Hematopoietic multipotent progenitor cell treated with erythropoietin and hydrocortisone succinate and interleukin-3 and kit ligand, for 15 days (in vitro differentiated cells): ENCODE measurements around the gene BICD2.
A peak's percentile ranks its signal among the peaks of the same experiment; 100 is the strongest.
"Not testable (repeated sequence)": the region's sequence is repeated elsewhere in the genome, so short reads cannot be mapped to it uniquely, and the experiment has no call there.

Source experiments
- DNase-seq: peaks from one replicate; pipeline ENCODE4 v3.0.0-alpha.2; 2015; ENCODE audit warnings: low spot score

Gene BICD2

DNA sequence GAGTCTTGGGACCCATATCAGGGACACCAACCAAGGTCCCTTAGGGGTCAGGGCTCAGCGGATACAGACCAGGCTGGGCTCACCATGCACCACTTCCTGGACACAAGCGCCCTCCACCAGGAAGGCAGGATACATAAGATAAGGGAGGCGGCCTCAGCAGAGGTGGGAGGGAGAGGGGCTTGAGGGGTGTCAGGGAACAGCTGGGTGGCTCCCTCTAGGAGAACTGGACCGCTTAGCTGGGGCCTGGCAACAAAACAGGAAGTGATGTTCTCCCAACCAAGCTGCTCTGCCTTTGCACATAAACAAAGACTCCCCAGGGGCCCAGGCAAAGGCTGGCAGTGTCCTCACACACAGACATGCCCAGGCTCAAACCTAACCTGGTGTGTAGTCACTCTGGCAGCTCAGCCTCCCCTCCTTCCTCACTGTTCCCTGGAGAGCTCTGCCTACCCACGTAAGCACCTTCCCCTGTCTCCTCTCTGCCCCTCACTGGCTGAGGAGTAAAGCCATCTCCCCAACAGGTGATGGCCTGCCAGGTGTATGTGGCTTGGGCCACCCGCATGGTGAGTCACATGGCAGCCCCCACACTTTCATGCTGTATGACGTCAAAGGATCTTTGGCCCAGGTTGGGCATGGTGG lies 5.8 kb upstream of the BICD2 start:
- no peak for DNase-seq

DNA sequence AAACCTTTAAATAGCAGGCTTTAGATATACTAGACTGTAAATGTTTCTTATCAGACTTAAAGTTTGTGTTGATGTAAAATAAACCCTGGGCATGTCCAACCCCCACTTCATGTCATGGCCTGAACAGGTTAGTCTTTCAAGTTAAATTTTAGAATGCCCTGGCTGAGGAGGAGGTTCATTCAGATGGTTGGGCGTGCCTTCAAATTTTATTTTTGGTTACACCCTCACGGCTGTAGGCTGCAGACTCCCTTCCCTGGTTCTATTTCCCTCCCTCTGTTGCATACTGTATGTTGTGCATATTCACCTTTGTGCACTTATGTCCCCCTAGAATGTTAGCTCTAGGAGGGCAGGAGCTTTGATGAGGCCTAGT lies 5.3 kb upstream of the BICD2 start:
- peak; percentile 26 for DNase-seq

DNA sequence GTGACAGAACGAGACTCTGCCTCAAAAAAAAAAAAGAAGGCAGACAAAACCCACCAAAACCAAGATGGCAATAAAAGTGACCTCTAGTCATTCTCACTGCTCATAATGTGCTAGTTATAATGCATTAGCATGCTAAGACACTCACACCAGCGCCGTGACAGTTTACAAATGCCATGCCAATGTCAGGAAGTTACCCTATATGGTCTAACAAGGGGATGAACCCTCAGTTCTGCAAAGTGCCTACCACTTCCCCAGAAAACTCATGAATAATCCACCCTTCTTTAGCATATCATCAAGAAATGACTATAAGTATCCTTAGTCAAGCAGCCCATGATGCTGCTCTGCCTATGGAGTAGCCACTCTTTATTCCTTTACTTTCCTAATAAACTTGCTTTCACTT lies 4.7 kb upstream of the BICD2 start:
- no peak for DNase-seq

DNA sequence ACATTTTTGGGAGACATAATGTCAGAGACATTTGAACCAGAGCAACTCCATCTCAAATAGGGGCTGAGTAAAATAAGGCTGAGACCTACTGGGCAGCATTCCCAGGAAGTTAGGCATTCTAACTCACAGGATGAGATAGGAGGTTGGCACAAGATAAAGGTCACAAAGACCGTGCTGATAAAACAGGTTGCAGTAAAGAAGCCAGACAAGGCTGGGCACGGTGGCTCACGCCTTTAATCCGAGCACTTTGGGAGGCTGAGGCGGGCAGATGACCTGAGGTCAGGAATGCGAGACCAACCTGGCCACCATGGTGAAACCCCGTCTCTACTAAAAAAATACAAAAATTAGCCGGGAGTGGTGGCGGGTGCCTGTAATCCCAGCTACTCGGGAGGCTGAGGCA lies 4.2 kb upstream of the BICD2 start:
- not testable (repeated sequence) for DNase-seq

DNA sequence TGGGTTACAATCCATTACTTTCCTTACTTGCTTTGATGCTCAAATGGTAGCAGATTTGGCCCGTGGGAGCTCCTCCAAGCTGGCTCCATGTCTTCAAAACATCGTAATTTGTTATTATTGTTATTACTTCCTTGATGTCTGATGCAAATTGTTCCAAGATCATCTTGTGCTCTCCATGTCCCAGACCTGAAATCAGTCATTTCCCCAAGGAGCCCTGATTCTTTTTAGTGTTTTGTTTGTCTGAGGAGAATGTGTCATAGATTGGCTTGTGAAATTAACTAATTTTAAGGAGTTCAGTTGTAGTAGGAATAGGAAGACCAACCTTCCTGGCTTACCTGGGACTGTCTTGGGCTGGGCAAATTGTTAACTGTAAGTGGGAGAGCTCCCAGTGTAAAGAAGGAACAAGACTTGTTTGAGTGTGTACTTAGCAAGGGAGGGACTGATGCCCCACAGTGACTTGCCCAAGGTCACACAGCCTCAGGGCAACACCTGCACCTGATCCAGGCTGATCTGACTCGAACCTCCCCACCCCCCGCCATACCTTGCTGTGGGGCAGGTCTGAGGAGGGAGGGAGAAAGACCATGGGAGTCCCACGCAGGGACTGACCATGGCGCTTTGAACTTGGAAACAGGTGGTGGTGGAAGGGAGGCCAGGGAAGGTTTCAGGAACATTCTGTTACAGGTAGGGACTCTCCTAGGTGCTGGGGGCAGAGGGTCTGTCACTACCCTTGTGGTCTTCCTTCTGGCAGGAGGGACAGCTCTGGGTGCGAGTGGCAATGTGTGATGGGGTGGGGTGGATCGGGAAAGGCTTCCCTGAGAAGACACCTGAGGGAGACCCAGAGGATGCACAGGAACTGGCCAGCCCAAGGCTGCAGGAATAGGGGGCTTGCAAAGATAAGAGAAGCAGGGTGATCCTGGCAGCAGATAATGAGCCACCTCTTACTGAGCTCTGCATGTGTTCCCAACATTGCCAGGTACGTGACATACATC lies 2.7 kb upstream of the BICD2 start:
- DNase-seq, result no peak

DNA sequence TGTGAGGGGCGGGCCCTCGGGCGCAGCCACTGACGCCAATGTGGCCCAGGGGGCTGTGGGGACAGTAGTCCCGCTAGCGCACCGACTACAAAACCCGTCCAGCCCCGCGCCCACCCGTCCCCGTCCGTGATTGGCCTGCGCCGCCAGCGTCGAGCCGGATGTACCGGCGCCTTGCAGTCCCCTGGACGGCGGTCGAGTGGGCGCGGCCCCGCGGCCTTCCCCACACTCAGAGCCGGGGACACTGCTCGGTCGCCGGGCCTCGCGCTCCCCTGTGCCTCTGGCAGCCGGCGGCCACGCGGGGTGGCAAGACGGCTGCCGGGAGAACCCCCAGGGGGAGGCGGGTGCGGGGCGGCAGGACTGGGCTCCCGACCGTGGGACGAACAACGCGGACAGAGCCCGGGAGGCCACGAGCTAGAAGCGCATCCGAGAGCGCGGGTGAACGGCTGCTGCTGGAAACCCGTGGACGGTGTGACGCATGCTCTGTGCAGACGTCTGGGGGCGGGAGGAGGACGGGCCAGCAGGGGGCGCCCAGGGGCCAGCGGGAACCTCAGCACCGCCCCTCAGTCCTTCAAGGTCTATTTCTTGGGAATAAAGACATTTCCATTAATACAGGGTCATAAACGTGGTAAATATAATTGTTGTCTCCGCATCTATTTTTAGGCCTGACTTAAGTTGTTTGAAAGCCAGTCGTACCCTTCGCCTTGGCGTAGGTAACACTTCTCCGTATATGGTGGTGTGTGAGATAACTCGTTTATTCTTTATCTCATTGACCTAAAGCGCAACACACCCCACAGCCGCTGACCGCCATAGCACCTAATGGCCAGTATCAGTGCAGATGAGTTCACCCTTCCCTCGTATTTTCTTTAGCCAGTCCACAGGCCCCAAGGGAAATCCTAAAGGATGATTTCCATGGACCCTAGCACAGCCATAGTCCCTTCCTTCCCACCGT lies 629 bp upstream of the BICD2 start:
- DNase-seq, result peak; percentile 89

DNA sequence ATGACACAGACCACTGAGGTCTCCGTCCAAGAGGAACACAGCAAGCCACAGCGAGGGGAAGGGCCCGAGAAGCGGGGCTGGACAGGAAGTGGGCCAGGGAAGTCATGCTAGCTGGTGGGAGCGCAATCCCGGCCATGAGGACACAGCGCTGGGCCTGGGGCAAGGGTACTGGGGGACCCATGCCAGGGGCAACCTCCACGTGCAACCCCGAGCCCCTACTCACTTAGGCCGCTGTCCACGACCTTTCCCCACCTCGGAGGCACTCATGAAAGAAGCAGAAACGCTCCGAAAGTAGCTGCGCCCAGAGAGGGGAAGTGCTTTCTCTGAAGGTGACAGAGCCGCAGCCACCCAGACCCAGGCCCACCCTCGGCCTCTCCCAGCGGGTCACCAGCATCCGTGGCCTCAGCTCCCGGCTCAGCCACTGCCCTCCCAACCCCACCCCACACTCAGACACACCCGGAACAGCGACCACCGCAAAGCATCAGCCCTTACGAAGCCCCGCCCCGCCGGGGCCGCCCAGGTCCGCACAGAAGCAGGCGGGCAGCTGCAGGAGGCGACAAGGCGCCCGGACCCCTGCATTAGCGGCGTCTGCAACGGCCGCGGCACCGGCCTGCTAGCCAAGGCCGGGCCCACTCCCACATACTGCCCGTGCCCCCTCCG lies 782 bp downstream of the BICD2 start:
- DNase-seq, result no peak

DNA sequence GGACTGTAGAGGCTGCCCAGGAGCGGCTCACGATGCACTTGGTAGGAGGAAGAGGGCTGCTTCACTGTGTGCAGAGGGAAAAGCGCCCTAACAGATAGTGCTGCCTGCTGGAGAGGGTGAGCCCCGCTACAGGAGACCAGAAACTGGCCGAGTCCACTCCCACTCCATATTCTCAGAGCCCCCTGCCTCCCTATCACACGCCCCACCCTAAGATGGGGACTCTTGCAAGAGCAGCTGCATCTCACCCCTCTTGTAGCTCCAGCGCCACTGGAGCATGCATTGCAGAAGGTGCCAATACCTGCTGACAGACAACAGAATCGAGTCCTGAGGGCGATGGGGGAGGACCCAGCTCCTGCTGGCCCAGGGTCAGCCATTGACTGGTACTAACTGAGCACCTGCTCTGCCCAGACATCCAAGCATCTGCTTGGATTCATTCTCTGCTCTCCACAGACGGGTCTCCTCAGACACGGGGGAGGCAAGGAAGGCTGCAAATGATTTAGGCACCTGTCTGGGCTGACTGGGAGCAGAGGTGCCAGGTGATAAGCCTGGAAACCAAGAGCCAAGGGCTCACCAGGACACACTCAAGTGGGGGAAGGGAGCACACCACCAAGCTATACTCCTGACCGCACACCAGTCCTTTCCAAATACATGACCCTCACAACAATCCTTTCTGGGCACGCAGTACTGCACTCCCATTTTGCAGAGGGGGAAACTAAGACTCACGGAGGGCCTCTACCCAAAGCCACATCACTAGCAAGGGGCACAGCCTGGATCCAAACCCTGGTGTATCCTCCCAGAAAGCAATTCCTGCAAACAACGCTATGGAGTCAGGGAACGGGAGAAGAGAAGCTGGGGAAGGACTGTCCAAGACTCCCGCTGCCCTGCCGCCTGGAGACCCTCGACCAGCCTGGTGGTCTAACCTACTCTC lies 1.6 kb downstream of the BICD2 start:
- DNase-seq, result no peak

DNA sequence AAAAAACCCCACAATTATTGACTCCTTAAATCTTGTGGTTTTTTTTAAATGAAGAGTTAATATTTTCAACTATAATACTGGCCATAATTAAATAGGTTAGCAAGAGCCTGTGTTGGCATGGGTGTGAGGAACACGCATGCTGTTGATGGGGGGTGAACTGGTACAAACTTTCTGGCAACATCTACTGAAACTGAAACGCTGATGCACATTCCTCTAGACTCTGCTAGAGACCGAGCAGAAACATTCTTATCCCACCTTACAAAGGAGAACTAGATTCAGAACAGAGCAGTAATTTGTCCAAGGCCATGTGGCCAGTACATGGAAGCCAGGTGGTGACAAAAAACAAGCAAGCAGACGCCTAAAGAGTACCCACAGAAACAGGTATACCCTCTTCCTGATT lies 2.4 kb downstream of the BICD2 start:
- no peak for DNase-seq

DNA sequence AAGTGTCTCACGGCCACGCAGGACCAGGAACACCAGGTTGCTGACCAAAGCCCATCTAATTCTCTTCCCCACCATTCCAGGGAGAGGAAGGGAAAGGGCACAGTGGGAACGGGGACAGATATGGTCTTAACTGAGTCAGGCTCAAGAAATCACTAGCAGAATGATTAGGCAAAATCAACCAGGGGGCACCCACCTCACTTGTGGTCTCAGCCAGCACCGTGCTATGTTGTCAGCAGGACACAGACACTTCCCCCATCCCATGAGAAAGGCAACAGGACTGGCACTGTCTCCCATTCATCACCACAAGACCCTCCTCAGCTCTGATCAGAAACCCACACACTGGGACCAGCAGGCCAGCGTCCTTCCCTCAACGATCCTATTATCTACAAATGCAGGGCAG lies 2.9 kb downstream of the BICD2 start:
- no peak for DNase-seq

DNA sequence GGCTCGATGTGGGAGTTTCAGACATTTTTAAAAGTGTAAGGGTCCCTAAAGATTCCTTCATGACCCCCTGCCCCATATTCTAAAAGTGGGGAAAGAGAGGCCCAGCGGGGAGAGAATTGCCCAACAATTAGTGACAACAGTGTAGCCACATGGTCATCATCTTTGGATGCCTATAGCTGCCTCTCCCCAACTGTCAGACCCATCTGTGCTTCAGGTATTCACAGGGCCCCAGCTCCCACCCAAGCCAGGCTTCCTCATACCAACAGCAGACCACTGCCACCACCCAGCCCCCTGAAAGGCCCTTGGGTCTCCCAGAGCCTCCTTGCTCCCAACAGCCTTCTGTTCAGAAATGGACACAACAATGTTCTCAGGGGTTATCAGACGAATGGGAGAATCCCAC lies 4.1 kb downstream of the BICD2 start:
- no peak for DNase-seq

DNA sequence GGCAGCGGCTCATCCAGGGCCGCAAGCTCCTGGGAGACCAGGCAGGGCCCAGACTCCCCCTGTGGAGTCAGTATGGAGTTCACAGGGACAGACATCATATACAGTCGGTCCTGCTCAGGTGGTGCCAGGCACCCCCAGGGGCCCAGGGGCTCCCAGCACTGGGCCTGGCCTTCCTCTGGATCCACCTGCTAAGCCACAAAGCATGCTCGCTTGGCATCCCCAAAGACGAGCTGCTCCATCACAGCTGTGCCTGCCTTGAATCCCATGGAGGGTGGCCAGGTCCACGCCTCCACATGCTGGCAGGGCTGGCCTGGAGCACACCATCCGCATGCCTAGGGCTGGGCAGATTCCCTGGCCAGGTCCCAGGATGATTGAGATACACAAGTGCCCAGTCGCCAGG lies 4.6 kb downstream of the BICD2 start:
- DNase-seq, result no peak

DNA sequence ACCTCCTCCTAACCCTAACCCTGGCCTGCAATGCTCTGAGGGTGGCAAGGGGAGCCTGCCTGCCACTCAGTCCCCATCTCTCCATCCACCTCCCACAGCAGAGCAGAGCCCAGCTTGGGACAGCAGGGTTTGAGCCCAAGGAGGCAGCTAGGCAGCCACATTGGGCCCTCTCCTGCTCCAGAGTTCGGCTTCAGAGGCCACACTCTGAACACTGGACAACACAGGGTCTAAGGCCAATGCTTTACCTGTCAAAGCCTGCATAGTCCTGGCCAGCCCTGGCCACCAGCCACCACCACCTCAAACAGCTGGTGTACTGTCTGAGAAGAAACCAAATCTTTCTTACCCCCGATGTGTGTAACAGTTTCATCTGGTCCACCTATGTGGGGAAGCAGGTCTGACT lies 5.2 kb downstream of the BICD2 start:
- DNase-seq, result no peak

DNA sequence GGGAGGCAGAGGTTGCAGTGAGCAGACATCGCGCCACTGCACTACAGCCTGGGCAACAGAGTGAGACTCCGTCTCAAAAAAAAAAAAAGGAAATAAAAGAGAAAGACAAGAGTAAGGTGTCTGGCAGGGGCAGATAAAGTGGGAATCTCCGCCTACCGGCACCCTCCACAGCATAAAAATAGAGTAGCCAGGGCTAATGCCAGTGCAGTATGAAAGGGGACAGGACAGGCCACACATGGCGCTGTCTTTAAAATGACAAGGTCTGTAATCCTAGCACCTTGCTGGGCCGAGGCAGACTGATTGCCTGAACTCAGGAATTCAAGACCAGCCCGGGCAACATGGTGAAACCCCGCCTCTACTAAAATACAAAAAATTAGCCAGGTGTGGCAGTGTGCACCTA lies 7.8 kb downstream of the BICD2 start:
- no peak for DNase-seq

DNA sequence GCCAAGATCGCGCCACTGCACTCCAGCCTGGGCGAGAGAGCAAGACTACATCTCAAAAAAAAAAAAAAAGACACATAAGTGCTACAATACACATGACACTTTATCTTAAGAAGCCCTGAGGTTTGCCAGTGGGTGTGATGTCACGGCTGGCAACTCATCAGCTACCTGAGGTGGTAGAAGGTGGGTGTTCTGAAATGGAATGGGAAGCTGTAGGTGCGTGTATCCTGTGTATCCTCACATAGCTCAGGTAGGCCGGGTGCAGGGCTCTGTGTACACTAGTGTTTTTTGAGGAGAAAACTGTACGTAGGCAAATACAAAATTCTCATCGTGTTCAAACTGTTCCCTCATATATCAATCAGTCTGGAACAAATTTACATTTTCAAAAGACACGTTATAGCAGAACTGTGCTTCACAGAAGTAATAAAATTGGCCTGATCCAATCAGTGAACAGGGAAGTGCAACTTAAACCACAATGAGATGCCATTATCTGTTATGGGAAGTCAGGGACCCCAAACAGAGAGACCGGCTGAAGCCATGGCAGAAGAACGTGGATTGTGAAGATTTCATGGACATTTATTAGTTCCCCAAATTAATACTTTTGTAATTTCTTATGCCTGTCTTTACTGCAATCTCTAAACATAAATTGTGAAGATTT lies 10.4 kb downstream of the BICD2 start:
- DNase-seq, result no peak

DNA sequence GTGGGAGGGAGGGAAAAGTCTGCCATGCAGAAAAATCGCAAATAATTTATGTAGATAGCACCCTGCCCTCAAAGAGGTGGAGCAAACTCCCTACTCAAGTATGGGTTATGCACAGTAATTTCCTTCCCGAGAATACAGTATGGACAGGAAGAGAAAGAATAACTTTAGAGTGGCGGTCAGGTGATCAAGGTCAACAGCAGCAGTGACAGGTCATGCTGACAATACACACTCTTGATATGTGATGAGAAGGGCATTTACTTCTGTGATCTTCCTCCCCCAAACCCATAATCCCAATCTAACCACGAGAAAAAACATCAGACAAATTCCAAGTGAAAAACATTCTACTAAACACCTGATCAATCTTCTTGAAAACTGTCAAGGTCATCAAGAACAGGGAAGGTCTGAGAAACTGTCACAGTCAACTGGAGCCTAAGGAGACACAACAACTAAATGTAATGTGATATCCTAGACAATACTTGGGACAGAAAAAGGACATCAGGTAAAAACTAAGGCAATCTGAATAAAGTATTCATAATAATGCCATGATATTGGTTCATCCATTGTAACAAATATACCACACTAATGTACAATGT lies 11.7 kb downstream of the BICD2 start:
- no peak for DNase-seq

DNA sequence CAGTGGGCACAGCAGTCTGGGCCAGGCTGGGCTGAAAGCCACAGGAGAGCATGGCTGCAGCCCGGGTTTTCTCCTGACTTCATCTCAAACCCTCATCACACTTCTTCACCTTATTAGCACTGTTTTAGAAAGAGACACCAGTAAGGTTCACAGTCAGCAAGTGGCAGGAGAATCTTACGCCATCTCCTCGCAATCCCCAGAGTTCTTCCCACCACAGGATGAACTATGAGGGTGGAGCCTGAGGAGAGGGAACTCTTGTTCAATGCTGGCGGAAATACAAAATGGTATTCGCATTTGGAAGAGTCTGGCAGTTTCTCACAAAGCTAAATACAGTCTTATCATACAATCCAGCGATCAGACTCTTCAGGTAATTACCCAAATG lies 14.7 kb downstream of the BICD2 start:
- DNase-seq, result no peak

DNA sequence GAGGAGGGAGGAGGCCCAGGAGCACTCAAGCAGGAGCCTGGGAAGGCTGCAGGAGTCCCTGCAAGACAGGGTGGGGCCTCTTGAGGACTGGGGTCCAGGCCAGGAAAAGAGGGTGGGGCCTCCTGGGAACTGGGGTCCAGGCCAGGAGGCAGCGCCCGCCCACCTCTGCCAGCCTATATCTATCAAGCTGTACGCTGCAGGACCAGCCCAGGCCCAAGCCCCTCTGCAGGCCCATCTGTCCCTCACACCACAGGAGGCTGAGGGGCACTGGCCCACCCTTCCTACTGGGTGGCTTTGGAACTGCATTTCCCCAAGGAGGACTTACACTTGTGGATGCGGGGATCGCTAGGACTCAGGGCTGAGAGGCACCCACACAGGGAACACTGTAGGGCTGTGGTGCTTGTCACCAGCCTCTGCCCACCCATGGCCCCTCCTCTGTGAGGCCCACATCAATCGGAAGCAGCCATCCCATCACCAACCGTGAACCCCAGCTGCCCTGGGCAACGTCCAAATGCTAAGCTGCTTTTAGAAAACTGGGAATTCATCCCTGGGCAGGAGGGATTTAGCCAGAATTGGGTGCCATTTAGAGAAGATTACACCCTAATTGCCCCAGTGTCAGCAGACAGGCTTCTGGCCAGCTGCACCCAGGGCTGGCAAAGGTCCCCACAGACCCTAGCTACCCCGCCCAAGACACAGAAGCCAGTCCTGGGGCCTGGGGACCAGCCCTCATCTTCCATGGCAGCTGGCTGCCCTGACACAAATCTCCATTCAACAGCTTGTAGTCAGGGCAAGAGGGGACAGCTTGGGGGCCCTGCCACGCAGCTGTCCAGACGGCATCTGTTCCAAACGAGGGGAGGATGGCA lies 15.3 kb downstream of the BICD2 start:
- no peak for DNase-seq

DNA sequence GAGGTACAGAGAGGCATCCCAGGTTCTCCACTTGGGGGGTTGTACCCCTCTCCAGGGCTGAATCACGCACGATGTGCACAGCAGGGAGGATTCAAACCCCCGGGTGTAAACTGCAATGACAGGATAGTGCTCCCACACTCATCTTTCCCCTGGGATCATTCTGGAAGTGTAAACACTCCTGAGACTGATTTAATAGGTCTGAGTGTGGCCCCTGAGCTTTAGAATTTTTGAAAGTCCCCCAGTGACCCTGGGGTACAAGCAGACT lies 16.5 kb downstream of the BICD2 start:
- DNase-seq, result no peak
